NT2/D1 (cell line): Measurements from ENCODE around the gene PCSK6.

Experiments used
- SUZ12 ChIP-seq: IDR thresholded peaks from 2 replicates; pipeline ENCODE4 v1.6.1; 2011; ENCODE audit not compliant: insufficient read length, insufficient read depth; ENCODE audit errors: extremely low read depth
- YY1 ChIP-seq: IDR thresholded peaks from 2 replicates; pipeline ENCODE4 v1.6.1; 2011; ENCODE audit not compliant: insufficient read length, insufficient read depth
- ZNF274 ChIP-seq: IDR thresholded peaks from 2 replicates; pipeline ENCODE4 v1.6.1; 2011; ENCODE audit warnings: mild to moderate bottlenecking, low read depth, low read length

- TF ChIP-seq ZNF274 (no peak), YY1 (no peak), SUZ12 (no peak)
Observed at GRCh38 chr15:101474233-101474632, 15.3 kb downstream of the PCSK6 start.
